CD4-positive, alpha-beta T cell treated with Interferon gamma for 1 hour (primary cell): ENCODE measurements around the gene RPS18.

Experiments used
- DNase-seq: peaks from one replicate; pipeline ENCODE4 v3.0.0-alpha.2; 2020

Gene RPS18

GRCh38 chr6:33315793-33316602, 44.1 kb downstream of the RPS18 start:
- no peak for DNase-seq

GRCh38 chr6:33316603-33317418, 44.9 kb downstream of the RPS18 start:
- no peak for DNase-seq

GRCh38 chr6:33317419-33317668, 45.5 kb downstream of the RPS18 start:
- no peak for DNase-seq

GRCh38 chr6:33317669-33318425, 46.0 kb downstream of the RPS18 start, which contains the start of gene ZBTB22:
Gene ZBTB22, minus strand, starts transcription at chr6:33317744. Its CDS starts 828 bp downstream, at chr6:33316916.
- DNase-seq, result peak; percentile 96

GRCh38 chr6:33318426-33319073, 46.7 kb downstream of the RPS18 start:
- no peak for DNase-seq

- no peak for DNase-seq
Observed at GRCh38 chr6:33319939-33320314, 48.1 kb downstream of the RPS18 start.

GRCh38 chr6:33320315-33321181, 48.7 kb downstream of the RPS18 start:
- no peak for DNase-seq

GRCh38 chr6:33321227-33321626, 49.4 kb downstream of the RPS18 start:
- DNase-seq, result no peak

GRCh38 chr6:33323623-33323948, 51.7 kb downstream of the RPS18 start:
- DNase-seq, result no peak

- no peak for DNase-seq
Observed at GRCh38 chr6:33324125-33324524, 52.2 kb downstream of the RPS18 start.
